Astrocyte of the cerebellum (primary cell): ENCODE results near the gene FIBIN.
A peak's percentile ranks its signal among the peaks of the same experiment; 100 is the strongest.
"Not testable (repeated sequence)": the region's sequence is repeated elsewhere in the genome, so short reads cannot be mapped to it uniquely, and the experiment has no call there.

Source experiments
- DNase-seq: peaks from one replicate; pipeline ENCODE4 v3.0.0-alpha.2; 2011; ENCODE audit warnings: low read depth
- H3K4me3 ChIP-seq: 2 replicates; pipeline ENCODE4 v1.5.1; 2011; ENCODE audit warnings: mild to moderate bottlenecking, low read depth, low read length, moderate library complexity
- CTCF ChIP-seq: IDR thresholded peaks from 2 replicates; pipeline ENCODE4 v1.5.1; 2012; ENCODE audit warnings: low read length, low read depth, moderate library complexity, mild to moderate bottlenecking; ENCODE audit errors: missing control alignments
- in situ Hi-C: cut with HindIII; loops from 2 replicates; pipeline ENCODE4 v1.10.0; 2017; ENCODE audit warnings: low sequenced_read_pairs

FIBIN gene

GRCh38 chr11:26987731-26988130 is 6.2 kb upstream of the FIBIN start:
- in situ Hi-C loops = no loop called here
- TF ChIP-seq CTCF = no peak
- no peak overlapping the region for H3K4me3 ChIP-seq
- no peak for DNase-seq

GRCh38 chr11:26992031-26992541 is 1.8 kb upstream of the FIBIN start:
- no peak for TF ChIP-seq CTCF
- in situ Hi-C loops = no loop called here
- peak; percentile 59 for DNase-seq
- no peak overlapping the region for H3K4me3 ChIP-seq

GRCh38 chr11:26994631-26995095 is 751 bp downstream of the FIBIN start:
- in situ Hi-C loops = no loop called here
- peak overlapping the region; percentile 55 for H3K4me3 ChIP-seq
- no peak for DNase-seq
- TF ChIP-seq CTCF = no peak

- in situ Hi-C loops = no loop called here
- peak overlapping the region; percentile 55 for H3K4me3 ChIP-seq
- no peak for TF ChIP-seq CTCF
- DNase-seq = no peak
These were observed 2.0 kb downstream of the FIBIN start for GRCh38 chr11:26995701-26996460.

- no peak overlapping the region for H3K4me3 ChIP-seq
- no peak for TF ChIP-seq CTCF
- in situ Hi-C loops = no loop called here
- DNase-seq = peak; percentile 34
These were observed 3.5 kb downstream of the FIBIN start for GRCh38 chr11:26997378-26997777.

- in situ Hi-C loops, H3K4me3 ChIP-seq, DNase-seq: not testable (repeated sequence)
These were observed 7.3 kb downstream of the FIBIN start for GRCh38 chr11:27001136-27001730.

- no peak for DNase-seq
- no peak for TF ChIP-seq CTCF
- no peak overlapping the region for H3K4me3 ChIP-seq
- in situ Hi-C loops = no loop called here
These were observed 8.5 kb downstream of the FIBIN start for GRCh38 chr11:27002431-27002830.
